ENCODE results near the gene WDR62. TPM values are rescaled to one million over a fixed set of nuclear protein-coding genes. Genes with fewer than 3 reads are reported as not detected.
A peak's percentile ranks its signal among the peaks of the same experiment; 100 is the strongest.

WDR62 gene
- total RNA-seq, 1 experiment from 2014 or later: 14.0 TPM

GRCh38 chr19:36060430-36060829 lies 5.7 kb downstream of the WDR62 start:
- H3K9me2 ChIP-seq (ENCODE audit: insufficient read depth): no peaks in the 10 kb centered on the region
- H3F3A ChIP-seq (ENCODE audit: insufficient read depth, low read depth): no peaks in the 10 kb centered on the region
- no peak overlapping the region for H3K4me3 ChIP-seq
- no peaks in the 10 kb centered on the region for H3K9me3 ChIP-seq (ENCODE audit: insufficient read depth, low read depth)
- peak in 1 of 2 experiments; percentile 52 for DNase-seq
- ChIA-PET POLR2A (ENCODE audit: unreplicated experiment) (no interaction called here), CTCF (no interaction called here)
- H3K4me1 ChIP-seq (replicated peaks; ENCODE audit: insufficient read depth): peaks cover 6% of the 10 kb centered on the region; the same call in 1 of the 2 replicates
- H3K27me3 ChIP-seq (ENCODE audit: insufficient read depth, low read depth): no peaks in the 10 kb centered on the region
- no peaks in the 10 kb centered on the region for H4K20me1 ChIP-seq (ENCODE audit: insufficient read depth)
- peaks cover 8% of the 10 kb centered on the region; the same call in 1 of the 2 replicates for H3K36me3 ChIP-seq (ENCODE audit: low read depth)
- H3K4me2 ChIP-seq: no peak overlapping the region
- BruUV-seq (replicated peaks): no TSS peak
- TF ChIP-seq CTCF (conservative IDR thresholded peaks at IDR 0.05) (peak; percentile 65), EZH2 (IDR thresholded peaks at IDR 0.05; ENCODE audit: low read depth) (no peak)
- intact Hi-C loops (cut with micrococcal nuclease; ENCODE audit: unreplicated experiment): no loop called here
- H3K79me2 ChIP-seq (ENCODE audit: low read depth): peaks cover 22% of the 10 kb centered on the region; the same call in 1 of the 2 replicates
- H3K27ac ChIP-seq: no peak overlapping the region
- H2AFZ ChIP-seq: no peak overlapping the region

GRCh38 chr19:36061367-36061766 lies 6.7 kb downstream of the WDR62 start:
- Histone ChIP-seq H3K36me3 (ENCODE audit: low read depth) (peaks cover 8% of the 10 kb centered on the region; the same call in 1 of the 2 replicates), H3K27me3 (ENCODE audit: insufficient read depth, low read depth) (no peaks in the 10 kb centered on the region), H3K4me1 (replicated peaks; ENCODE audit: insufficient read depth) (no peaks in the 10 kb centered on the region), H3K9me2 (ENCODE audit: insufficient read depth) (no peaks in the 10 kb centered on the region), H3K79me2 (ENCODE audit: low read depth) (peaks cover 13% of the 10 kb centered on the region; the same call in 1 of the 2 replicates), H3F3A (ENCODE audit: insufficient read depth, low read depth) (no peaks in the 10 kb centered on the region), H3K4me3 (no peak overlapping the region), H4K20me1 (ENCODE audit: insufficient read depth) (no peaks in the 10 kb centered on the region), H3K4me2 (no peak overlapping the region), H3K9me3 (ENCODE audit: insufficient read depth, low read depth) (no peaks in the 10 kb centered on the region), H3K27ac (no peak overlapping the region), H2AFZ (no peak overlapping the region)
- intact Hi-C loops (cut with micrococcal nuclease; ENCODE audit: unreplicated experiment): no loop called here
- DNase-seq: no peak
- TF ChIP-seq CTCF (conservative IDR thresholded peaks at IDR 0.05): no peak
- TF ChIP-seq EZH2 (IDR thresholded peaks at IDR 0.05; ENCODE audit: low read depth): no peak
- BruUV-seq (replicated peaks): no TSS peak
- ChIA-PET CTCF (interaction anchor here (0.7 kb wide), 1 partner anchor 557 kb away, joined by 6 read pairs; no protein-coding TSS in a partner anchor), POLR2A (ENCODE audit: unreplicated experiment) (interaction anchor here (0.6 kb wide), 1 partner anchor 116 kb away, joined by 3 read pairs; no protein-coding TSS in a partner anchor)

GRCh38 chr19:36064826-36065225 lies 10.1 kb downstream of the WDR62 start:
- CTCF ChIA-PET: no interaction called here
- BruUV-seq (replicated peaks): no TSS peak
- intact Hi-C loops (cut with micrococcal nuclease; ENCODE audit: unreplicated experiment): no loop called here

More at GRCh38 chr19:36064826-36065225, 10.1 kb downstream of the WDR62 start:
- TF ChIP-seq EZH2 (IDR thresholded peaks at IDR 0.05; ENCODE audit: low read depth) (no peak), CTCF (conservative IDR thresholded peaks at IDR 0.05) (no peak)
- H4K20me1 ChIP-seq (ENCODE audit: insufficient read depth): no peaks in the 10 kb centered on the region
- H3F3A ChIP-seq (ENCODE audit: insufficient read depth, low read depth): no peaks in the 10 kb centered on the region
- H3K4me2 ChIP-seq: no peak overlapping the region
- peaks cover 8% of the 10 kb centered on the region; the same call in 1 of the 2 replicates for H3K36me3 ChIP-seq (ENCODE audit: low read depth)
- no peaks in the 10 kb centered on the region for H3K4me1 ChIP-seq (replicated peaks; ENCODE audit: insufficient read depth)
- no peaks in the 10 kb centered on the region for H3K9me2 ChIP-seq (ENCODE audit: insufficient read depth)
- H3K27ac ChIP-seq: no peak overlapping the region
- H3K79me2 ChIP-seq (ENCODE audit: low read depth): no peaks in the 10 kb centered on the region
- H3K4me3 ChIP-seq: no peak overlapping the region
- POLR2A ChIA-PET (ENCODE audit: unreplicated experiment): no interaction called here
- no peak overlapping the region for H2AFZ ChIP-seq
- H3K27me3 ChIP-seq (ENCODE audit: insufficient read depth, low read depth): no peaks in the 10 kb centered on the region
- DNase-seq: no peak
- no peaks in the 10 kb centered on the region for H3K9me3 ChIP-seq (ENCODE audit: insufficient read depth, low read depth)

Data from PC-9 (cell line).